ENCODE measurements around the gene SORCS2.

- TF ChIP-seq, protein P1, sequence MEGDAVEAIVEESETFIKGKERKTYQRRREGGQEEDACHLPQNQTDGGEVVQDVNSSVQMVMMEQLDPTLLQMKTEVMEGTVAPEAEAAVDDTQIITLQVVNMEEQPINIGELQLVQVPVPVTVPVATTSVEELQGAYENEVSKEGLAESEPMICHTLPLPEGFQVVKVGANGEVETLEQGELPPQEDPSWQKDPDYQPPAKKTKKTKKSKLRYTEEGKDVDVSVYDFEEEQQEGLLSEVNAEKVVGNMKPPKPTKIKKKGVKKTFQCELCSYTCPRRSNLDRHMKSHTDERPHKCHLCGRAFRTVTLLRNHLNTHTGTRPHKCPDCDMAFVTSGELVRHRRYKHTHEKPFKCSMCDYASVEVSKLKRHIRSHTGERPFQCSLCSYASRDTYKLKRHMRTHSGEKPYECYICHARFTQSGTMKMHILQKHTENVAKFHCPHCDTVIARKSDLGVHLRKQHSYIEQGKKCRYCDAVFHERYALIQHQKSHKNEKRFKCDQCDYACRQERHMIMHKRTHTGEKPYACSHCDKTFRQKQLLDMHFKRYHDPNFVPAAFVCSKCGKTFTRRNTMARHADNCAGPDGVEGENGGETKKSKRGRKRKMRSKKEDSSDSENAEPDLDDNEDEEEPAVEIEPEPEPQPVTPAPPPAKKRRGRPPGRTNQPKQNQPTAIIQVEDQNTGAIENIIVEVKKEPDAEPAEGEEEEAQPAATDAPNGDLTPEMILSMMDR (IDR thresholded peaks at IDR 0.05): no peak
- TF ChIP-seq POLR2AphosphoS5 (IDR thresholded peaks at IDR 0.05) (no peak), POLR2A (IDR thresholded peaks at IDR 0.05) (no peak)
Observed at GRCh38 chr4:7781366-7781765, 589.0 kb downstream of the SORCS2 start.

All from prostate gland (tissue), 2 donors.